ENCODE data around the gene EIF4EBP2. TPM values are rescaled to one million over a fixed set of nuclear protein-coding genes. Genes with fewer than 3 reads are reported as not detected.

The EIF4EBP2 gene
- total and polyA plus RNA-seq, 2 experiments from 2014 or later = 42.0 to 131 TPM

GRCh38 chr10:70424320-70424719 lies 20.4 kb downstream of the EIF4EBP2 start:
- no peak overlapping the region for H3K4me3 Mint-ChIP-seq
- Histone ChIP-seq H3K36me3 (ENCODE audit: insufficient read depth) (peaks cover 44% of the 10 kb centered on the region), H2AFZ (no peak overlapping the region), H3K4me3 (no peak overlapping the region), H3F3A (replicated peaks; ENCODE audit: low read depth) (peaks cover 12% of the 10 kb centered on the region; the same call in 1 of the 2 replicates), H3K79me2 (replicated peaks; ENCODE audit: insufficient read depth) (no peaks in the 10 kb centered on the region), H3K27me3 (ENCODE audit: insufficient read depth) (no peaks in the 10 kb centered on the region), H3K4me1 (ENCODE audit: insufficient read depth) (peaks cover 18% of the 10 kb centered on the region; the same call in 1 of the 2 replicates), H3K9me2 (ENCODE audit: insufficient read depth) (no peaks in the 10 kb centered on the region), H4K20me1 (replicated peaks; ENCODE audit: insufficient read depth) (peaks cover 21% of the 10 kb centered on the region), H3K27ac (ENCODE audit: low read depth) (peak overlapping the region; percentile 37; the same call in 1 of the 2 replicates), H3K4me2 (no peak overlapping the region)
- no peak overlapping the region for H3K27ac Mint-ChIP-seq
- TF ChIP-seq ZNF331 (CRISPR knock-in tag; IDR thresholded peaks at IDR 0.05; ENCODE audit: low read depth) (no peak), POLR2AphosphoS5 (IDR thresholded peaks at IDR 0.05; ENCODE audit: low read depth) (no peak)
- H3K9me3 Mint-ChIP-seq = no peaks in the 10 kb centered on the region
- H3K36me3 Mint-ChIP-seq (ENCODE audit: low read depth) = peaks cover 61% of the 10 kb centered on the region
- H3K4me1 Mint-ChIP-seq = peaks cover 28% of the 10 kb centered on the region
- DNase-seq (ENCODE audit: low spot score) = no peak
- no peak for ATAC-seq
- no peaks in the 10 kb centered on the region for H3K27me3 Mint-ChIP-seq (ENCODE audit: insufficient read depth, low read depth, poor library complexity)

DNA sequence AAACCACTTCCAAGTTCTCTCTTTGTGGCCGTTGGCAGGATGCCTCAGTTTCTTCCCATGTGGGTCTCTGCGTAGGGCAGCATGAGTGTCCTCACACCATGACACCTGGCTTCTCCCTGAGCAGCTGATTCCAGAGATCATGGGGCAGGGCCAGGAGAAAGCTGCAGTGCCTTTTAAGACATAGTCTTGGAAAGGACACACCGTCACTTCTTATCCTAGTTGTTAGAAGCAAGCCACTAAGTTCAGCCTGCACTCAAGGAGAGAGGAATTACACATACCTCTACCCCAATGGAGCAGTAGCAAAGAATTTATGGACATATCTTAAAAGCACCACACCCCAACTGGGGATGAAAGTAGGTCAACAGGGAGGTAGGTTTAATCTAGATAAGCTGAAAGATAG lies 21.2 kb downstream of the EIF4EBP2 start:
- ATAC-seq = no peak
- H3K27ac Mint-ChIP-seq = no peak overlapping the region
- peaks cover 47% of the 10 kb centered on the region for H3K36me3 ChIP-seq (ENCODE audit: insufficient read depth)
- TF ChIP-seq, protein P1, sequence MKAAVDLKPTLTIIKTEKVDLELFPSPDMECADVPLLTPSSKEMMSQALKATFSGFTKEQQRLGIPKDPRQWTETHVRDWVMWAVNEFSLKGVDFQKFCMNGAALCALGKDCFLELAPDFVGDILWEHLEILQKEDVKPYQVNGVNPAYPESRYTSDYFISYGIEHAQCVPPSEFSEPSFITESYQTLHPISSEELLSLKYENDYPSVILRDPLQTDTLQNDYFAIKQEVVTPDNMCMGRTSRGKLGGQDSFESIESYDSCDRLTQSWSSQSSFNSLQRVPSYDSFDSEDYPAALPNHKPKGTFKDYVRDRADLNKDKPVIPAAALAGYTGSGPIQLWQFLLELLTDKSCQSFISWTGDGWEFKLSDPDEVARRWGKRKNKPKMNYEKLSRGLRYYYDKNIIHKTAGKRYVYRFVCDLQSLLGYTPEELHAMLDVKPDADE (IDR thresholded peaks at IDR 0.05) = no peak
- TF ChIP-seq JUNB (IDR thresholded peaks at IDR 0.05; ENCODE audit: unreplicated experiment) (no peak), POLR2AphosphoS5 (IDR thresholded peaks at IDR 0.05; ENCODE audit: low read depth) (no peak), CTCF (conservative IDR thresholded peaks at IDR 0.05; ENCODE audit: low read depth in 2 of 2) (no peak), ZNF114 (CRISPR knock-in tag; IDR thresholded peaks at IDR 0.05) (no peak), CREB1 (CRISPR knock-in tag; IDR thresholded peaks at IDR 0.05; ENCODE audit: low read depth) (no peak), ZNF331 (CRISPR knock-in tag; IDR thresholded peaks at IDR 0.05; ENCODE audit: low read depth) (no peak), EZH2phosphoT487 (IDR thresholded peaks at IDR 0.05; ENCODE audit: unreplicated experiment) (no peak), ZNF462 (CRISPR knock-in tag; IDR thresholded peaks at IDR 0.05) (no peak), EZH2 (IDR thresholded peaks at IDR 0.05; ENCODE audit: low read depth, unreplicated experiment) (no peak), STAT1 (IDR thresholded peaks at IDR 0.05; ENCODE audit: unreplicated experiment) (no peak)

More for the DNA sequence above, 21.2 kb downstream of the EIF4EBP2 start:
- Histone ChIP-seq H3K4me2 (no peak overlapping the region), H3F3A (replicated peaks; ENCODE audit: low read depth) (peaks cover 12% of the 10 kb centered on the region; the same call in 1 of the 2 replicates), H3K9me2 (ENCODE audit: insufficient read depth) (no peaks in the 10 kb centered on the region), H4K20me1 (replicated peaks; ENCODE audit: insufficient read depth) (peaks cover 17% of the 10 kb centered on the region), H3K27ac (ENCODE audit: low read depth) (no peak overlapping the region), H3K27me3 (ENCODE audit: insufficient read depth) (no peaks in the 10 kb centered on the region), H3K79me2 (replicated peaks; ENCODE audit: insufficient read depth) (no peaks in the 10 kb centered on the region), H3K4me1 (ENCODE audit: insufficient read depth) (peaks cover 20% of the 10 kb centered on the region; the same call in 1 of the 2 replicates), H2AFZ (no peak overlapping the region), H3K4me3 (no peak overlapping the region)
- Mint-ChIP-seq H3K9me3 (no peaks in the 10 kb centered on the region), H3K27me3 (ENCODE audit: insufficient read depth, low read depth, poor library complexity) (no peaks in the 10 kb centered on the region), H3K4me1 (peaks cover 28% of the 10 kb centered on the region), H3K4me3 (no peak overlapping the region), H3K36me3 (ENCODE audit: low read depth) (peaks cover 53% of the 10 kb centered on the region)
- DNase-seq (ENCODE audit: low spot score) = no peak
